ENCODE results near the gene DESI2.

The DESI2 gene

GRCh38 chr1:244755673-244756072 is 102.7 kb downstream of the DESI2 start:
- no peak for DNase-seq (ENCODE audit: low spot score)

- DNase-seq (ENCODE audit: low spot score), result peak; percentile 54
These were observed 104.4 kb downstream of the DESI2 start for GRCh38 chr1:244757091-244757939.

Data from AG08395 (cell line).